Measurements from ENCODE around the gene MED27.

MED27 gene

GRCh38 chr9:131839281-131840084 is 240.2 kb downstream of the MED27 start:
- H3K27me3 ChIP-seq: peaks cover 28% of the 10 kb centered on the region
- no peaks in the 10 kb centered on the region for H3K4me1 ChIP-seq (ENCODE audit: control insufficient read depth in 1 of 2, insufficient read depth in 1 of 2, low read depth in 1 of 2, low read length in 1 of 2)
- TF ChIP-seq CTCF (IDR thresholded peaks at IDR 0.05): no peak
- no peaks in the 10 kb centered on the region for H3K36me3 ChIP-seq
- no peak overlapping the region for H3K4me3 ChIP-seq (ENCODE audit: low read depth in 1 of 2, low read length in 1 of 2)
- no peaks in the 10 kb centered on the region for H3K9me3 ChIP-seq
- H3K27ac ChIP-seq: no peak overlapping the region

GRCh38 chr9:131838530-131839280 is 241.0 kb downstream of the MED27 start:
- H3K9me3 ChIP-seq: no peaks in the 10 kb centered on the region
- H3K27me3 ChIP-seq: peaks cover 32% of the 10 kb centered on the region
- no peak for TF ChIP-seq CTCF (IDR thresholded peaks at IDR 0.05)
- no peak overlapping the region for H3K4me3 ChIP-seq (ENCODE audit: low read depth in 1 of 2, low read length in 1 of 2)
- no peaks in the 10 kb centered on the region for H3K36me3 ChIP-seq
- H3K27ac ChIP-seq: no peak overlapping the region
- no peaks in the 10 kb centered on the region for H3K4me1 ChIP-seq (ENCODE audit: control insufficient read depth in 1 of 2, insufficient read depth in 1 of 2, low read depth in 1 of 2, low read length in 1 of 2)

GRCh38 chr9:131837836-131838235 is 241.8 kb downstream of the MED27 start:
- no peaks in the 10 kb centered on the region for H3K36me3 ChIP-seq
- H3K27me3 ChIP-seq: peaks cover 32% of the 10 kb centered on the region
- no peaks in the 10 kb centered on the region for H3K4me1 ChIP-seq (ENCODE audit: control insufficient read depth in 1 of 2, insufficient read depth in 1 of 2, low read depth in 1 of 2, low read length in 1 of 2)
- TF ChIP-seq CTCF (IDR thresholded peaks at IDR 0.05): no peak
- H3K9me3 ChIP-seq: no peaks in the 10 kb centered on the region
- H3K4me3 ChIP-seq (ENCODE audit: low read depth in 1 of 2, low read length in 1 of 2): no peak overlapping the region
- no peak overlapping the region for H3K27ac ChIP-seq

GRCh38 chr9:131837316-131837715 is 242.4 kb downstream of the MED27 start:
- Histone ChIP-seq H3K36me3 (no peaks in the 10 kb centered on the region), H3K27ac (no peak overlapping the region), H3K4me3 (ENCODE audit: low read depth in 1 of 2, low read length in 1 of 2) (no peak overlapping the region), H3K9me3 (no peaks in the 10 kb centered on the region), H3K4me1 (ENCODE audit: control insufficient read depth in 1 of 2, insufficient read depth in 1 of 2, low read depth in 1 of 2, low read length in 1 of 2) (no peaks in the 10 kb centered on the region), H3K27me3 (peaks cover 32% of the 10 kb centered on the region)
- TF ChIP-seq CTCF (IDR thresholded peaks at IDR 0.05): no peak

GRCh38 chr9:131836607-131837315 is 242.9 kb downstream of the MED27 start:
- Histone ChIP-seq H3K9me3 (no peaks in the 10 kb centered on the region), H3K4me3 (ENCODE audit: low read depth in 1 of 2, low read length in 1 of 2) (no peak overlapping the region), H3K27ac (no peak overlapping the region), H3K36me3 (no peaks in the 10 kb centered on the region), H3K27me3 (peaks cover 36% of the 10 kb centered on the region), H3K4me1 (ENCODE audit: control insufficient read depth in 1 of 2, insufficient read depth in 1 of 2, low read depth in 1 of 2, low read length in 1 of 2) (no peaks in the 10 kb centered on the region)
- no peak for TF ChIP-seq CTCF (IDR thresholded peaks at IDR 0.05)
